ENCODE data around the gene ELP4. TPM values are rescaled to one million over a fixed set of nuclear protein-coding genes. Genes with fewer than 3 reads are reported as not detected.

ELP4 gene
- polyA plus RNA-seq, 3 donors, result 6.0 to 17.8 (median 16.4) TPM

GRCh38 chr11:31617246-31617645 lies 107.7 kb downstream of the ELP4 start:
- no peaks in the 10 kb centered on the region for H3K4me1 ChIP-seq (ENCODE audit: control insufficient read depth in 1 of 2, insufficient read depth in 2 of 2, low read length in 2 of 2)
- H3K36me3 Mint-ChIP-seq, result peaks cover 8 to 10% of the 10 kb centered on the region in 2 donors
- no peak overlapping the region for H2AFZ ChIP-seq (ENCODE audit: insufficient read depth, low read depth, low read length, poor library complexity, severe bottlenecking)
- H3K4me3 ChIP-seq (replicated peaks in 1 of 3; ENCODE audit: low read depth in 2 of 3, low read length in 3 of 3), result no peak overlapping the region
- H3K4me2 ChIP-seq (replicated peaks; ENCODE audit: extremely low read depth, low read length, poor library complexity, severe bottlenecking), result no peak overlapping the region
- no peaks in the 10 kb centered on the region for H3K79me2 ChIP-seq (ENCODE audit: insufficient read depth, low read length)
- H3K9ac ChIP-seq (ENCODE audit: insufficient read depth, low read length, poor library complexity, severe bottlenecking), result no peak overlapping the region
- no peak overlapping the region for H3K27ac Mint-ChIP-seq
- no peak overlapping the region for H3K4me3 Mint-ChIP-seq
- H3K9me3 ChIP-seq (replicated peaks in 1 of 2; ENCODE audit: control insufficient read depth in 1 of 2, insufficient read depth in 1 of 2, low read length in 2 of 2), result no peaks in the 10 kb centered on the region
- no peak for DNase-seq
- H3K4me1 Mint-ChIP-seq, result peaks cover 3% of the 10 kb centered on the region
- no peak for TF ChIP-seq CTCF (IDR thresholded peaks at IDR 0.05)
- no peaks in the 10 kb centered on the region for H3K36me3 ChIP-seq (replicated peaks in 1 of 2; ENCODE audit: control insufficient read depth in 1 of 2, insufficient read depth in 2 of 2, low read length in 2 of 2)
- no peak overlapping the region for H3K27ac ChIP-seq (ENCODE audit: low read depth in 1 of 2, low read length in 2 of 2)
- intact Hi-C loops (cut with micrococcal nuclease), result no loop called here
- H3K27me3 ChIP-seq (ENCODE audit: control insufficient read depth in 2 of 2, insufficient read depth in 2 of 2, low read length in 2 of 2), result no peaks in the 10 kb centered on the region
- H4K20me1 ChIP-seq (ENCODE audit: insufficient read depth, low read length), result no peaks in the 10 kb centered on the region
- H3K27me3 Mint-ChIP-seq (ENCODE audit: low read depth in 3 of 3), result no peaks in the 10 kb centered on the region
- H3K9me3 Mint-ChIP-seq, result peaks cover 0 to 4% (median 2%) of the 10 kb centered on the region in 7 donors

- Histone ChIP-seq H4K20me1 (ENCODE audit: insufficient read depth, low read length) (no peaks in the 10 kb centered on the region), H3K27ac (ENCODE audit: low read depth in 1 of 2, low read length in 2 of 2) (no peak overlapping the region), H3K4me1 (ENCODE audit: control insufficient read depth in 1 of 2, insufficient read depth in 2 of 2, low read length in 2 of 2) (no peaks in the 10 kb centered on the region), H3K27me3 (ENCODE audit: control insufficient read depth in 2 of 2, insufficient read depth in 2 of 2, low read length in 2 of 2) (no peaks in the 10 kb centered on the region), H3K9ac (ENCODE audit: insufficient read depth, low read length, poor library complexity, severe bottlenecking) (no peak overlapping the region), H2AFZ (ENCODE audit: insufficient read depth, low read depth, low read length, poor library complexity, severe bottlenecking) (no peak overlapping the region), H3K9me3 (replicated peaks in 1 of 2; ENCODE audit: control insufficient read depth in 1 of 2, insufficient read depth in 1 of 2, low read length in 2 of 2) (no peaks in the 10 kb centered on the region), H3K4me3 (replicated peaks in 1 of 3; ENCODE audit: low read depth in 2 of 3, low read length in 3 of 3) (no peak overlapping the region), H3K4me2 (replicated peaks; ENCODE audit: extremely low read depth, low read length, poor library complexity, severe bottlenecking) (no peak overlapping the region), H3K79me2 (ENCODE audit: insufficient read depth, low read length) (no peaks in the 10 kb centered on the region), H3K36me3 (replicated peaks in 1 of 2; ENCODE audit: control insufficient read depth in 1 of 2, insufficient read depth in 2 of 2, low read length in 2 of 2) (no peaks in the 10 kb centered on the region)
- no peak overlapping the region for H3K4me3 Mint-ChIP-seq
- intact Hi-C loops (cut with micrococcal nuclease), result no loop called here
- H3K27me3 Mint-ChIP-seq (ENCODE audit: low read depth in 3 of 3), result no peaks in the 10 kb centered on the region
- DNase-seq, result no peak
- peaks cover 0 to 4% (median 0%) of the 10 kb centered on the region in 7 donors for H3K9me3 Mint-ChIP-seq
- H3K36me3 Mint-ChIP-seq, result peaks cover 4 to 6% of the 10 kb centered on the region in 2 donors
- TF ChIP-seq CTCF (IDR thresholded peaks at IDR 0.05), result no peak
- H3K4me1 Mint-ChIP-seq, result peaks cover 3% of the 10 kb centered on the region
- H3K27ac Mint-ChIP-seq, result no peak overlapping the region
Observed at GRCh38 chr11:31619980-31620379, 110.4 kb downstream of the ELP4 start.

Measured in CD14-positive monocyte (primary cell).